ENCODE results near the gene ZNF710.
"Not testable (repeated sequence)": the region's sequence is repeated elsewhere in the genome, so short reads cannot be mapped to it uniquely, and the experiment has no call there.

ZNF710 gene

GRCh38 chr15:90067953-90068606 lies 67.0 kb downstream of the ZNF710 start:
- Histone ChIP-seq H3K14ac (ENCODE audit: low read length) (no peak overlapping the region), H3K9ac (ENCODE audit: low read length) (no peak overlapping the region), H3K4me1 (ENCODE audit: control insufficient read depth in 1 of 2, insufficient read depth in 2 of 2, low read length in 2 of 2) (peaks cover 3% of the 10 kb centered on the region in 2 experiments), H2AFZ (ENCODE audit: insufficient read depth, low read length, poor library complexity) (no peak overlapping the region), H4K12ac (ENCODE audit: low read depth, low read length) (no peak overlapping the region), H3K4me2 (ENCODE audit: low read length) (no peak overlapping the region), H3K79me1 (ENCODE audit: low read length) (no peaks in the 10 kb centered on the region), H2BK120ac (ENCODE audit: insufficient read depth, low read length, poor library complexity) (no peak overlapping the region), H2BK5ac (ENCODE audit: low read depth, low read length, poor library complexity) (no peak overlapping the region), H3K9me3 (ENCODE audit: insufficient read depth, low read depth, low read length) (peaks cover 3% of the 10 kb centered on the region), H3K4ac (ENCODE audit: low read depth, low read length) (no peak overlapping the region), H3K27ac (ENCODE audit: low read depth, low read length) (no peak overlapping the region), H4K91ac (ENCODE audit: low read depth, low read length) (no peak overlapping the region), H3K23ac (ENCODE audit: low read length) (no peak overlapping the region), H3K79me2 (ENCODE audit: control insufficient read depth, insufficient read depth, low read length, poor library complexity) (no peaks in the 10 kb centered on the region), H2AK5ac (ENCODE audit: low read length) (no peak overlapping the region), H3K18ac (ENCODE audit: low read length) (no peak overlapping the region), H3K27me3 (ENCODE audit: insufficient read depth, low read length) (no peaks in the 10 kb centered on the region), H3K4me3 (ENCODE audit: low read depth, low read length) (no peak overlapping the region), H3K36me3 (ENCODE audit: control insufficient read depth in 1 of 2, insufficient read depth in 2 of 2, low read length in 2 of 2) (peaks cover 11 to 13% of the 10 kb centered on the region in 2 experiments), H2BK12ac (ENCODE audit: low read length) (no peak overlapping the region), H4K8ac (ENCODE audit: low read depth, low read length) (no peak overlapping the region)
- no peak for DNase-seq
- no CpG with 5 or more reads among the region's 37 CpGs for whole genome bisulfite sequencing (ENCODE audit: extremely low coverage, insufficient coverage, insufficient read length)

- H3K36me3 ChIP-seq (ENCODE audit: control insufficient read depth in 1 of 2, insufficient read depth in 2 of 2, low read length in 2 of 2): peaks cover 19 to 21% of the 10 kb centered on the region in 2 experiments
- H3K27ac ChIP-seq (ENCODE audit: low read depth, low read length); H3K18ac ChIP-seq (ENCODE audit: low read length); H4K8ac ChIP-seq (ENCODE audit: low read depth, low read length); H2AK5ac ChIP-seq (ENCODE audit: low read length); H3K23ac ChIP-seq (ENCODE audit: low read length); H2BK5ac ChIP-seq (ENCODE audit: low read depth, low read length, poor library complexity); H4K91ac ChIP-seq (ENCODE audit: low read depth, low read length); DNase-seq; H3K4me1 ChIP-seq (ENCODE audit: control insufficient read depth in 1 of 2, insufficient read depth in 2 of 2, low read length in 2 of 2); H3K79me2 ChIP-seq (ENCODE audit: control insufficient read depth, insufficient read depth, low read length, poor library complexity); H3K9ac ChIP-seq (ENCODE audit: low read length); H2BK120ac ChIP-seq (ENCODE audit: insufficient read depth, low read length, poor library complexity); H3K4me3 ChIP-seq (ENCODE audit: low read depth, low read length); H2AFZ ChIP-seq (ENCODE audit: insufficient read depth, low read length, poor library complexity); H3K14ac ChIP-seq (ENCODE audit: low read length); H2BK12ac ChIP-seq (ENCODE audit: low read length); H3K4me2 ChIP-seq (ENCODE audit: low read length); H3K27me3 ChIP-seq (ENCODE audit: insufficient read depth, low read length); H3K9me3 ChIP-seq (ENCODE audit: insufficient read depth, low read depth, low read length); H3K4ac ChIP-seq (ENCODE audit: low read depth, low read length); H4K12ac ChIP-seq (ENCODE audit: low read depth, low read length); H3K79me1 ChIP-seq (ENCODE audit: low read length): not testable (repeated sequence)
- no CpG with 5 or more reads among the region's 2 CpGs for WGBS (ENCODE audit: extremely low coverage, insufficient coverage, insufficient read length)
Observed at GRCh38 chr15:90070623-90071022, 69.5 kb downstream of the ZNF710 start.

- no CpG with 5 or more reads among the region's 5 CpGs for WGBS (ENCODE audit: extremely low coverage, insufficient coverage, insufficient read length)
Observed at GRCh38 chr15:90071220-90071807, 70.2 kb downstream of the ZNF710 start.

GRCh38 chr15:90072978-90073640 lies 72.0 kb downstream of the ZNF710 start:
- no peak overlapping the region for H2AFZ ChIP-seq (ENCODE audit: insufficient read depth, low read length, poor library complexity)
- H3K9me3 ChIP-seq (ENCODE audit: insufficient read depth, low read depth, low read length): peaks cover 4% of the 10 kb centered on the region
- H2BK12ac ChIP-seq (ENCODE audit: low read length): no peak overlapping the region
- H3K4ac ChIP-seq (ENCODE audit: low read depth, low read length): no peak overlapping the region
- H3K14ac ChIP-seq (ENCODE audit: low read length): no peak overlapping the region
- no peak overlapping the region for H3K18ac ChIP-seq (ENCODE audit: low read length)
- no peak for DNase-seq
- no peaks in the 10 kb centered on the region for H3K27me3 ChIP-seq (ENCODE audit: insufficient read depth, low read length)
- H3K27ac ChIP-seq (ENCODE audit: low read depth, low read length): no peak overlapping the region
- H3K4me3 ChIP-seq (ENCODE audit: low read depth, low read length): no peak overlapping the region
- H3K79me2 ChIP-seq (ENCODE audit: control insufficient read depth, insufficient read depth, low read length, poor library complexity): no peaks in the 10 kb centered on the region
- H3K4me1 ChIP-seq (ENCODE audit: control insufficient read depth in 1 of 2, insufficient read depth in 2 of 2, low read length in 2 of 2): peaks cover 12 to 13% of the 10 kb centered on the region in 2 experiments
- no peak overlapping the region for H2BK120ac ChIP-seq (ENCODE audit: insufficient read depth, low read length, poor library complexity)
- H2AK5ac ChIP-seq (ENCODE audit: low read length): no peak overlapping the region
- no peak overlapping the region for H2BK5ac ChIP-seq (ENCODE audit: low read depth, low read length, poor library complexity)
- H3K23ac ChIP-seq (ENCODE audit: low read length): no peak overlapping the region
- H3K9ac ChIP-seq (ENCODE audit: low read length): no peak overlapping the region
- H3K36me3 ChIP-seq (ENCODE audit: control insufficient read depth in 1 of 2, insufficient read depth in 2 of 2, low read length in 2 of 2): peaks cover 13 to 15% of the 10 kb centered on the region in 2 experiments
- H3K79me1 ChIP-seq (ENCODE audit: low read length): no peaks in the 10 kb centered on the region
- H4K91ac ChIP-seq (ENCODE audit: low read depth, low read length): no peak overlapping the region
- no peak overlapping the region for H3K4me2 ChIP-seq (ENCODE audit: low read length)
- H4K8ac ChIP-seq (ENCODE audit: low read depth, low read length): no peak overlapping the region
- WGBS (ENCODE audit: extremely low coverage, insufficient coverage, insufficient read length): no CpG with 5 or more reads among the region's 17 CpGs
- H4K12ac ChIP-seq (ENCODE audit: low read depth, low read length): no peak overlapping the region

More at GRCh38 chr15:90071220-90071807, 70.2 kb downstream of the ZNF710 start:
- H3K23ac ChIP-seq (ENCODE audit: low read length): no peak overlapping the region
- no peak overlapping the region for H2AK5ac ChIP-seq (ENCODE audit: low read length)
- peaks cover 10 to 12% of the 10 kb centered on the region in 2 experiments for H3K4me1 ChIP-seq (ENCODE audit: control insufficient read depth in 1 of 2, insufficient read depth in 2 of 2, low read length in 2 of 2)
- no peak overlapping the region for H2BK120ac ChIP-seq (ENCODE audit: insufficient read depth, low read length, poor library complexity)
- H3K4me3 ChIP-seq (ENCODE audit: low read depth, low read length): no peak overlapping the region
- no peak overlapping the region for H3K14ac ChIP-seq (ENCODE audit: low read length)
- H3K9ac ChIP-seq (ENCODE audit: low read length): no peak overlapping the region
- H3K79me1 ChIP-seq (ENCODE audit: low read length): no peaks in the 10 kb centered on the region
- H3K4me2 ChIP-seq (ENCODE audit: low read length): no peak overlapping the region
- DNase-seq: peak; percentile 75 to 88
- H3K27me3 ChIP-seq (ENCODE audit: insufficient read depth, low read length): no peaks in the 10 kb centered on the region
- no peak overlapping the region for H2BK5ac ChIP-seq (ENCODE audit: low read depth, low read length, poor library complexity)
- no peak overlapping the region for H2AFZ ChIP-seq (ENCODE audit: insufficient read depth, low read length, poor library complexity)
- no peak overlapping the region for H4K8ac ChIP-seq (ENCODE audit: low read depth, low read length)
- H4K12ac ChIP-seq (ENCODE audit: low read depth, low read length): no peak overlapping the region
- H2BK12ac ChIP-seq (ENCODE audit: low read length): no peak overlapping the region
- no peak overlapping the region for H3K4ac ChIP-seq (ENCODE audit: low read depth, low read length)
- peaks cover 19 to 21% of the 10 kb centered on the region in 2 experiments for H3K36me3 ChIP-seq (ENCODE audit: control insufficient read depth in 1 of 2, insufficient read depth in 2 of 2, low read length in 2 of 2)
- H3K9me3 ChIP-seq (ENCODE audit: insufficient read depth, low read depth, low read length): peaks cover 6% of the 10 kb centered on the region
- H4K91ac ChIP-seq (ENCODE audit: low read depth, low read length): no peak overlapping the region
- H3K27ac ChIP-seq (ENCODE audit: low read depth, low read length): no peak overlapping the region
- H3K79me2 ChIP-seq (ENCODE audit: control insufficient read depth, insufficient read depth, low read length, poor library complexity): no peaks in the 10 kb centered on the region
- H3K18ac ChIP-seq (ENCODE audit: low read length): no peak overlapping the region

All from trophoblast cell (in vitro differentiated cells and primary cell).